SK-N-MC (cell line): ENCODE results near the gene ANXA3.

Source experiments
- EZH2 ChIP-seq: fragments of 200-600 bp; sonication (generic); IDR thresholded peaks from one replicate; pipeline ENCODE4 v1.6.1; 2017; ENCODE audit warnings: antibody characterized with exemption
- FOXP2 ChIP-seq: optimal IDR thresholded peaks from 2 replicates; pipeline ENCODE3; 2011; ENCODE audit warnings: mild to moderate bottlenecking, moderate library complexity; ENCODE audit not compliant: insufficient read depth; ENCODE audit errors: extremely low read length, control extremely low read depth

DNA sequence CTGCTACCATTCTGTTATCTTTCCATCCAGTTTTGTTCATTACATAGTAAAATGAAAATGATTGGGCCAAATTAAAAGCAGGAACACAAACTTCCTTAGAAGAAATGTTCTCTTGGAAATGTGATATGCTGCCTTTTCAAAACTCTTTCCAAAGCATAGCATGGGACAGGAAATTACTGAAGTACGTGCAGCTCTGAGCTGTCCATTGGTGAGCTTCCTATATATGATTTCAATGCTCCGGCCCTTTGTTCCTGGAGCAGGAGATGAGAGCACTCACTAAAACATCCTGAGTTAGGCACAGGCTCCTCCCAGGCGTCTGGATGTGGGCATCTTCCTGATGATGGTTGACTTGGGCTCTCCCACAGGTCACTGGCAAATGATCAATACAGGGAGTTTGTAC, 33.0 kb upstream of the ANXA3 start:
- no peak for TF ChIP-seq EZH2
- TF ChIP-seq FOXP2 = no peak
